ENCODE measurements around the gene UTS2R. TPM values are rescaled to one million over a fixed set of nuclear protein-coding genes. Genes with fewer than 3 reads are reported as not detected.

Gene UTS2R
- total RNA-seq, 2 experiments from 2014 or later: not detected

DNA sequence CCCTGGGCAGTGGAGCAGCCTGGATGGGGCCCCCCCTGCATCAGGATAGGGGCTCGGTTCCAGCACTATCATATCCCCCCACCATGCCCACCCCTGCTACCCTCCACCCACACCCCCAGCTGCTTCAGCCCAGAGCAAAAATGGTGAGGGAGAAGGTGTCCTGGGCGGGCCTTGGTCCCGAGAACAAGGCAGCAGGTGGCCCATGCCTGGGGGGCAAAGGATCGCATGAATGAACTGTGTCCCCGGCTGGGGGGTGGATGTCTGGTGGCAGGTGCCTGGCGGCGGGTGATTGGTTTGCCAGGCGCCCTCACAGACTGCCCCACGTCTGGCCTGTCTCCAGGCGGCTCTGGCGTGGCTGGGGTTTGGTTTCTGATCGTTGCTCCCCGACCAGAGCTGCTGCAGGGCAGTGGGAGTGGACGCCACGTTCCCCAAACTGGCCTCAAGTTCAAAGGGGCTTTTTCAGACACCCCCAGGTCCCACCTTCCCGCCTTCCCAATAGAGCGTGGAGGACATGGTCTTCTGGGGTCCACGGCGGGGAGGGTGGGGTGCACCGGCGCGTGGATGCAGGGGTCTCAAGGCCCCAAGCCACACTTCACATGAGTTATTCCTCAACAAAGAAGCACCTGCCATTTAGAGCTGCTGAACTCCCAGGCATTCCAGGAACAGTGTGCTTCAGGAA lies 12.6 kb downstream of the UTS2R start:
- Mint-ChIP-seq H3K27me3 (peaks cover 14% of the 10 kb centered on the region), H3K9me3 (no peaks in the 10 kb centered on the region), H3K4me3 (no peak overlapping the region), H3K36me3 (ENCODE audit: low read depth) (no peaks in the 10 kb centered on the region), H3K27ac (no peak overlapping the region), H3K4me1 (ENCODE audit: low read depth) (peaks cover 3% of the 10 kb centered on the region)
- intact Hi-C loops (cut with micrococcal nuclease): no loop called here
- ATAC-seq (no peak), DNase-seq (no peak)
- TF ChIP-seq, protein P1, sequence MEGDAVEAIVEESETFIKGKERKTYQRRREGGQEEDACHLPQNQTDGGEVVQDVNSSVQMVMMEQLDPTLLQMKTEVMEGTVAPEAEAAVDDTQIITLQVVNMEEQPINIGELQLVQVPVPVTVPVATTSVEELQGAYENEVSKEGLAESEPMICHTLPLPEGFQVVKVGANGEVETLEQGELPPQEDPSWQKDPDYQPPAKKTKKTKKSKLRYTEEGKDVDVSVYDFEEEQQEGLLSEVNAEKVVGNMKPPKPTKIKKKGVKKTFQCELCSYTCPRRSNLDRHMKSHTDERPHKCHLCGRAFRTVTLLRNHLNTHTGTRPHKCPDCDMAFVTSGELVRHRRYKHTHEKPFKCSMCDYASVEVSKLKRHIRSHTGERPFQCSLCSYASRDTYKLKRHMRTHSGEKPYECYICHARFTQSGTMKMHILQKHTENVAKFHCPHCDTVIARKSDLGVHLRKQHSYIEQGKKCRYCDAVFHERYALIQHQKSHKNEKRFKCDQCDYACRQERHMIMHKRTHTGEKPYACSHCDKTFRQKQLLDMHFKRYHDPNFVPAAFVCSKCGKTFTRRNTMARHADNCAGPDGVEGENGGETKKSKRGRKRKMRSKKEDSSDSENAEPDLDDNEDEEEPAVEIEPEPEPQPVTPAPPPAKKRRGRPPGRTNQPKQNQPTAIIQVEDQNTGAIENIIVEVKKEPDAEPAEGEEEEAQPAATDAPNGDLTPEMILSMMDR (IDR thresholded peaks at IDR 0.05): no peak
- ChIA-PET CTCF (no interaction called here), POLR2A (interaction anchor here (1.0 to 1.4 kb wide), 2 partner anchors 14 to 154 kb away, joined by 3 to 6 read pairs; no protein-coding TSS in a partner anchor)

GRCh38 chr17:82384730-82385481 lies 13.3 kb downstream of the UTS2R start:
- H3K9me3 Mint-ChIP-seq: no peaks in the 10 kb centered on the region
- ATAC-seq (no peak), DNase-seq (no peak)
- H3K4me3 Mint-ChIP-seq: no peak overlapping the region
- no peak overlapping the region for H3K27ac Mint-ChIP-seq
- peaks cover 3% of the 10 kb centered on the region for H3K4me1 Mint-ChIP-seq (ENCODE audit: low read depth)
- CTCF ChIA-PET: no interaction called here
- TF ChIP-seq, protein P1 (IDR thresholded peaks at IDR 0.05): no peak
- peaks cover 12% of the 10 kb centered on the region for H3K27me3 Mint-ChIP-seq
- POLR2A ChIA-PET: interaction anchor here (0.6 to 1.4 kb wide), 3 partner anchors 14 to 185 kb away, joined by 3 to 6 read pairs (median 3); no protein-coding TSS in a partner anchor
- intact Hi-C loops (cut with micrococcal nuclease): no loop called here
- H3K36me3 Mint-ChIP-seq (ENCODE audit: low read depth): no peaks in the 10 kb centered on the region

GRCh38 chr17:82385559-82386254 lies 14.1 kb downstream of the UTS2R start:
- ChIA-PET POLR2A (interaction anchor here (0.6 kb wide), 1 partner anchor 186 kb away, joined by 3 read pairs; no protein-coding TSS in a partner anchor), CTCF (no interaction called here)
- no peak overlapping the region for H3K27ac Mint-ChIP-seq
- DNase-seq (no peak), ATAC-seq (no peak)
- H3K9me3 Mint-ChIP-seq: no peaks in the 10 kb centered on the region
- intact Hi-C loops (cut with micrococcal nuclease): no loop called here
- no peak overlapping the region for H3K4me3 Mint-ChIP-seq
- H3K4me1 Mint-ChIP-seq (ENCODE audit: low read depth): peaks cover 3% of the 10 kb centered on the region
- H3K36me3 Mint-ChIP-seq (ENCODE audit: low read depth): no peaks in the 10 kb centered on the region
- H3K27me3 Mint-ChIP-seq: peaks cover 9% of the 10 kb centered on the region
- TF ChIP-seq, protein P1 (IDR thresholded peaks at IDR 0.05): no peak

DNA sequence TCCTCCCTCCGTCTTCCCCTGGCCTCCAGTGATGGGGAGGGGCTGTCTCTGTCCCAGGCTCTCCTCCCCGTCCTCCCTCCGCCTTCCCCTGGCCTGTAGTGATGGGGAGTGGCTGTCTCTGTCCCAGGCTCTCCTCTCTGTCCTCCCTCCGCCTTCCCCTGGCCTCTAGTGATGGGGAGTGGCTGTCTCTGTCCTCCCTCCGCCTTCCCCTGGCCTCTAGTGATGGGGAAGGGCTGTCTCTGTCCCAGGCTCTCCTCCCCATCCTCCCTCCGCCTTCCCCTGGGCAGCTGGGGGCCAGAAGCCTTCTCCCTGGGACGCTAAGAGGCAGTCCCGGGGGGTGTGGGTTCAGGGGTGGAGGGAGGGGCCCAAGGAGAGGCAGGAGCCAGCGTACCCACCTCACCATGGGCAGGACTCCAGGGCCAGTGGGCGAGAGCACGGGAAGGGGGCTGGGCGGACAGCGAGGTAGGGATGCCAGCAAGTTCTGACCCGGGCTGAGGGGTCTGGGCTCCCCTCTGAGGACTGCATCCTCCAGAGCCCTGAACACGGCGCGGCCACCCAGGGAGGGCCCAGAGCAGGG lies 14.8 kb downstream of the UTS2R start:
- intact Hi-C loops (cut with micrococcal nuclease): no loop called here
- H3K9me3 Mint-ChIP-seq: no peaks in the 10 kb centered on the region
- ATAC-seq (no peak), DNase-seq (no peak)
- peaks cover under 1% of the 10 kb centered on the region for H3K4me1 Mint-ChIP-seq (ENCODE audit: low read depth)
- H3K27ac Mint-ChIP-seq: no peak overlapping the region
- H3K36me3 Mint-ChIP-seq (ENCODE audit: low read depth): no peaks in the 10 kb centered on the region
- ChIA-PET POLR2A (no interaction called here), CTCF (no interaction called here)
- TF ChIP-seq, protein P1 (IDR thresholded peaks at IDR 0.05): no peak
- no peak overlapping the region for H3K4me3 Mint-ChIP-seq
- peaks cover 6% of the 10 kb centered on the region for H3K27me3 Mint-ChIP-seq

Measured in activated CD8-positive, alpha-beta T cell treated with anti-CD3 and anti-CD28 coated beads for 36 hours (primary cell).